ENCODE measurements around the gene PPFIA2. TPM values are rescaled to one million over a fixed set of nuclear protein-coding genes. Genes with fewer than 3 reads are reported as not detected.
A peak's percentile ranks its signal among the peaks of the same experiment; 100 is the strongest.

The PPFIA2 gene
- total RNA-seq, 1 donor from 2014 or later, result 2.6 TPM

- peak; percentile 27 for DNase-seq (ENCODE audit: low spot score)
These were observed 308.0 kb downstream of the PPFIA2 start for GRCh38 chr12:81450920-81451739.

- no peak for DNase-seq (ENCODE audit: low spot score)
These were observed 317.5 kb downstream of the PPFIA2 start for GRCh38 chr12:81441629-81442028.

GRCh38 chr12:81440001-81440400, 319.1 kb downstream of the PPFIA2 start:
- DNase-seq (ENCODE audit: low spot score), result no peak

GRCh38 chr12:81439344-81439743, 319.8 kb downstream of the PPFIA2 start:
- DNase-seq (ENCODE audit: low spot score), result no peak

GRCh38 chr12:81417056-81417455, 342.1 kb downstream of the PPFIA2 start:
- DNase-seq (ENCODE audit: low spot score), result no peak

- no peak for DNase-seq (ENCODE audit: low spot score)
These were observed 342.6 kb downstream of the PPFIA2 start for GRCh38 chr12:81416571-81416970.

GRCh38 chr12:81414441-81414840, 344.7 kb downstream of the PPFIA2 start:
- DNase-seq (ENCODE audit: low spot score), result no peak

GRCh38 chr12:81412940-81413339, 346.2 kb downstream of the PPFIA2 start:
- no peak for DNase-seq (ENCODE audit: low spot score)

GRCh38 chr12:81403348-81403747, 355.8 kb downstream of the PPFIA2 start:
- no peak for DNase-seq (ENCODE audit: low spot score)

GRCh38 chr12:81401241-81401640, 357.9 kb downstream of the PPFIA2 start:
- no peak for DNase-seq (ENCODE audit: low spot score)

GRCh38 chr12:81400024-81400423, 359.1 kb downstream of the PPFIA2 start:
- no peak for DNase-seq (ENCODE audit: low spot score)

- DNase-seq (ENCODE audit: low spot score), result no peak
These were observed 363.7 kb downstream of the PPFIA2 start for GRCh38 chr12:81395431-81395830.

GRCh38 chr12:81389550-81390099, 369.5 kb downstream of the PPFIA2 start:
- DNase-seq (ENCODE audit: low spot score), result no peak

GRCh38 chr12:81386101-81386500, 373.0 kb downstream of the PPFIA2 start:
- DNase-seq (ENCODE audit: low spot score), result no peak

GRCh38 chr12:81381951-81382350, 377.2 kb downstream of the PPFIA2 start:
- DNase-seq (ENCODE audit: low spot score), result no peak

- no peak for DNase-seq (ENCODE audit: low spot score)
These were observed 380.4 kb downstream of the PPFIA2 start for GRCh38 chr12:81378601-81379285.

GRCh38 chr12:81377771-81378170, 381.4 kb downstream of the PPFIA2 start:
- DNase-seq (ENCODE audit: low spot score), result no peak

GRCh38 chr12:81375969-81376368, 383.2 kb downstream of the PPFIA2 start:
- no peak for DNase-seq (ENCODE audit: low spot score)

GRCh38 chr12:81370456-81370855, 388.7 kb downstream of the PPFIA2 start:
- no peak for DNase-seq (ENCODE audit: low spot score)

- DNase-seq (ENCODE audit: low spot score), result no peak
These were observed 390.0 kb downstream of the PPFIA2 start for GRCh38 chr12:81369175-81369574.

GRCh38 chr12:81365284-81365683, 393.9 kb downstream of the PPFIA2 start:
- no peak for DNase-seq (ENCODE audit: low spot score)

GRCh38 chr12:81360916-81361315, 398.2 kb downstream of the PPFIA2 start:
- DNase-seq (ENCODE audit: low spot score), result no peak

- DNase-seq (ENCODE audit: low spot score), result no peak
These were observed 399.4 kb downstream of the PPFIA2 start for GRCh38 chr12:81359736-81360135.
